NB4 (cell line): ENCODE measurements around the gene AGPAT2.

ENCODE experiments used
- DNase-seq: peaks from one replicate; pipeline ENCODE4 v3.0.0; 2010; ENCODE audit warnings: low read depth
- H3K4me3 ChIP-seq: one replicate; pipeline ENCODE4 v1.5.1; 2011; ENCODE audit warnings: mild to moderate bottlenecking, low read depth, low read length, moderate library complexity
- MAX ChIP-seq: IDR thresholded peaks from 2 replicates; pipeline ENCODE4 v1.6.1; 2011; ENCODE audit warnings: low read depth, low read length
- MYC ChIP-seq: IDR thresholded peaks from 2 replicates; pipeline ENCODE4 v1.6.1; 2011; ENCODE audit warnings: low read depth, low read length
- POLR2A ChIP-seq: IDR thresholded peaks from 2 replicates; pipeline ENCODE4 v1.6.1; 2011; ENCODE audit warnings: mild to moderate bottlenecking; ENCODE audit not compliant: insufficient read length; ENCODE audit errors: extremely low read depth
- TF ChIP-seq, protein P1 (sequence below): IDR thresholded peaks from one replicate; pipeline ENCODE4 v1.5.1; 2012; ENCODE audit warnings: low read depth, low read length

The AGPAT2 gene

GRCh38 chr9:136650648-136651047 is 36.6 kb downstream of the AGPAT2 start:
- DNase-seq, result no peak
- H3K4me3 ChIP-seq, result no peak overlapping the region

GRCh38 chr9:136650021-136650420 is 37.2 kb downstream of the AGPAT2 start:
- DNase-seq, result no peak
- TF ChIP-seq, protein P1, sequence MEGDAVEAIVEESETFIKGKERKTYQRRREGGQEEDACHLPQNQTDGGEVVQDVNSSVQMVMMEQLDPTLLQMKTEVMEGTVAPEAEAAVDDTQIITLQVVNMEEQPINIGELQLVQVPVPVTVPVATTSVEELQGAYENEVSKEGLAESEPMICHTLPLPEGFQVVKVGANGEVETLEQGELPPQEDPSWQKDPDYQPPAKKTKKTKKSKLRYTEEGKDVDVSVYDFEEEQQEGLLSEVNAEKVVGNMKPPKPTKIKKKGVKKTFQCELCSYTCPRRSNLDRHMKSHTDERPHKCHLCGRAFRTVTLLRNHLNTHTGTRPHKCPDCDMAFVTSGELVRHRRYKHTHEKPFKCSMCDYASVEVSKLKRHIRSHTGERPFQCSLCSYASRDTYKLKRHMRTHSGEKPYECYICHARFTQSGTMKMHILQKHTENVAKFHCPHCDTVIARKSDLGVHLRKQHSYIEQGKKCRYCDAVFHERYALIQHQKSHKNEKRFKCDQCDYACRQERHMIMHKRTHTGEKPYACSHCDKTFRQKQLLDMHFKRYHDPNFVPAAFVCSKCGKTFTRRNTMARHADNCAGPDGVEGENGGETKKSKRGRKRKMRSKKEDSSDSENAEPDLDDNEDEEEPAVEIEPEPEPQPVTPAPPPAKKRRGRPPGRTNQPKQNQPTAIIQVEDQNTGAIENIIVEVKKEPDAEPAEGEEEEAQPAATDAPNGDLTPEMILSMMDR, result no peak
- TF ChIP-seq POLR2A (no peak), MYC (no peak), MAX (no peak)
- no peak overlapping the region for H3K4me3 ChIP-seq

More at GRCh38 chr9:136650648-136651047, 36.6 kb downstream of the AGPAT2 start:
- TF ChIP-seq MAX (no peak), MYC (no peak), POLR2A (no peak)
- TF ChIP-seq, protein P1, result no peak

DNA sequence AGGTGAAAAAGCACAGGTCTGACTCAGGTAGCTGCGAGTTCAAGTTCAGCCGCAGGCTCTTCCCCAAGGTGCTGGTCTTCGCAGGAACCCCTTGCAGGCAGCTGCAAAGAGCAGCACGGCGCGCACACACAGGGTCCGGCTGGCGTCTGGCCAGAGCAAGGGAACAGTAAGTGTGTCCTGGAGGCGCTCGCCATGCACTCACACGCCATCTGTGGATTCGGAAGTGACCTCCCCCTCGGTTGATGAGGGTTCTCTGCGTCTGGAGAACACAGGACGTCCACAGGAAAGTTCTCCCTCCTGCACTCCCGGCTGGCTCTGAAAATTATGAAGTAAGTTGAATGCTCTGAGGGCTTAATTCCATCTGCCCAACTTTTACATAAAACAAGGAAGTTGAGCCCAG is 38.5 kb downstream of the AGPAT2 start:
- H3K4me3 ChIP-seq, result no peak overlapping the region
- TF ChIP-seq, protein P1, result no peak
- TF ChIP-seq MAX, result no peak
- no peak for TF ChIP-seq POLR2A
- no peak for TF ChIP-seq MYC
- DNase-seq, result no peak

GRCh38 chr9:136646827-136647711 is 40.2 kb downstream of the AGPAT2 start:
- TF ChIP-seq POLR2A (no peak), MAX (no peak)
- DNase-seq, result no peak
- H3K4me3 ChIP-seq, result no peak overlapping the region

- TF ChIP-seq, protein P1, result no peak
- TF ChIP-seq MYC (no peak), POLR2A (no peak)
- no peak for DNase-seq
- no peak overlapping the region for H3K4me3 ChIP-seq
These were observed 41.1 kb downstream of the AGPAT2 start for GRCh38 chr9:136645903-136646754.

- TF ChIP-seq MYC (no peak), MAX (no peak), POLR2A (no peak)
- TF ChIP-seq, protein P1, result no peak
- no peak for DNase-seq
- H3K4me3 ChIP-seq, result no peak overlapping the region
These were observed 41.8 kb downstream of the AGPAT2 start for GRCh38 chr9:136645352-136645902.
